ENCODE measurements around the gene ACSS3.

Gene ACSS3

GRCh38 chr12:81295251-81295650 is 217.4 kb downstream of the ACSS3 start:
- no peaks in the 10 kb centered on the region for H3K36me3 ChIP-seq (ENCODE audit: control insufficient read depth, insufficient read depth, low read length)
- no peaks in the 10 kb centered on the region for H3K4me1 ChIP-seq (ENCODE audit: control insufficient read depth, insufficient read depth, low read length, poor library complexity, severe bottlenecking)
- no peak overlapping the region for H3K4me3 ChIP-seq (ENCODE audit: extremely low read depth, insufficient read depth, low read length, poor library complexity, severe bottlenecking)
- WGBS, 2 experiments (ENCODE audit: insufficient coverage in 2 of 2), result 89% methylated on average over 1 of the region's 3 CpGs; no CpG with 5 or more reads in 1 of the 2 experiments
- no peak overlapping the region for H3K27ac ChIP-seq (ENCODE audit: low read depth, low read length, severe bottlenecking)
- no peaks in the 10 kb centered on the region for H3K9me3 ChIP-seq (ENCODE audit: control insufficient read depth, low read length)

- Histone ChIP-seq H3K9me3 (ENCODE audit: control insufficient read depth, low read length) (no peaks in the 10 kb centered on the region), H3K27ac (ENCODE audit: low read depth, low read length, severe bottlenecking) (no peak overlapping the region), H3K4me3 (ENCODE audit: extremely low read depth, insufficient read depth, low read length, poor library complexity, severe bottlenecking) (no peak overlapping the region), H3K4me1 (ENCODE audit: control insufficient read depth, insufficient read depth, low read length, poor library complexity, severe bottlenecking) (no peaks in the 10 kb centered on the region), H3K36me3 (ENCODE audit: control insufficient read depth, insufficient read depth, low read length) (no peaks in the 10 kb centered on the region)
- 100% methylated on average over 1 of the region's 2 CpGs for WGBS, 2 experiments (ENCODE audit: insufficient coverage in 2 of 2)
Measured at GRCh38 chr12:81296556-81297305, 218.9 kb downstream of the ACSS3 start.

- Histone ChIP-seq H3K36me3 (ENCODE audit: control insufficient read depth, insufficient read depth, low read length) (no peaks in the 10 kb centered on the region), H3K4me1 (ENCODE audit: control insufficient read depth, insufficient read depth, low read length, poor library complexity, severe bottlenecking) (no peaks in the 10 kb centered on the region), H3K9me3 (ENCODE audit: control insufficient read depth, low read length) (no peaks in the 10 kb centered on the region), H3K27ac (ENCODE audit: low read depth, low read length, severe bottlenecking) (no peak overlapping the region), H3K4me3 (ENCODE audit: extremely low read depth, insufficient read depth, low read length, poor library complexity, severe bottlenecking) (no peak overlapping the region)
- WGBS, 2 experiments (ENCODE audit: insufficient coverage in 2 of 2), result no CpG with 5 or more reads among the region's 3 CpGs
Measured at GRCh38 chr12:81297601-81298000, 219.7 kb downstream of the ACSS3 start.

GRCh38 chr12:81300454-81300853 is 222.6 kb downstream of the ACSS3 start:
- Histone ChIP-seq H3K27ac (ENCODE audit: low read depth, low read length, severe bottlenecking) (no peak overlapping the region), H3K36me3 (ENCODE audit: control insufficient read depth, insufficient read depth, low read length) (no peaks in the 10 kb centered on the region), H3K4me1 (ENCODE audit: control insufficient read depth, insufficient read depth, low read length, poor library complexity, severe bottlenecking) (peaks cover 3% of the 10 kb centered on the region), H3K9me3 (ENCODE audit: control insufficient read depth, low read length) (no peaks in the 10 kb centered on the region), H3K4me3 (ENCODE audit: extremely low read depth, insufficient read depth, low read length, poor library complexity, severe bottlenecking) (no peak overlapping the region)
- 80% methylated on average over 2 of the region's 2 CpGs; no CpG with 5 or more reads in 1 of the 2 experiments for WGBS, 2 experiments (ENCODE audit: insufficient coverage in 2 of 2)

GRCh38 chr12:81303935-81304334 is 226.1 kb downstream of the ACSS3 start:
- peaks cover 3% of the 10 kb centered on the region for H3K4me1 ChIP-seq (ENCODE audit: control insufficient read depth, insufficient read depth, low read length, poor library complexity, severe bottlenecking)
- H3K9me3 ChIP-seq (ENCODE audit: control insufficient read depth, low read length), result no peaks in the 10 kb centered on the region
- WGBS, 2 experiments (ENCODE audit: insufficient coverage in 2 of 2), result 60% methylated on average over 1 of the region's 3 CpGs; no CpG with 5 or more reads in 1 of the 2 experiments

More at GRCh38 chr12:81303935-81304334, 226.1 kb downstream of the ACSS3 start:
- Histone ChIP-seq H3K36me3 (ENCODE audit: control insufficient read depth, insufficient read depth, low read length) (no peaks in the 10 kb centered on the region), H3K4me3 (ENCODE audit: extremely low read depth, insufficient read depth, low read length, poor library complexity, severe bottlenecking) (no peak overlapping the region), H3K27ac (ENCODE audit: low read depth, low read length, severe bottlenecking) (no peak overlapping the region)
